ENCODE data around the gene RGPD4. TPM values are rescaled to one million over a fixed set of nuclear protein-coding genes. Genes with fewer than 3 reads are reported as not detected.

Gene RGPD4
- total RNA-seq, 4 donors from 2014 or later, result not detected

DNA sequence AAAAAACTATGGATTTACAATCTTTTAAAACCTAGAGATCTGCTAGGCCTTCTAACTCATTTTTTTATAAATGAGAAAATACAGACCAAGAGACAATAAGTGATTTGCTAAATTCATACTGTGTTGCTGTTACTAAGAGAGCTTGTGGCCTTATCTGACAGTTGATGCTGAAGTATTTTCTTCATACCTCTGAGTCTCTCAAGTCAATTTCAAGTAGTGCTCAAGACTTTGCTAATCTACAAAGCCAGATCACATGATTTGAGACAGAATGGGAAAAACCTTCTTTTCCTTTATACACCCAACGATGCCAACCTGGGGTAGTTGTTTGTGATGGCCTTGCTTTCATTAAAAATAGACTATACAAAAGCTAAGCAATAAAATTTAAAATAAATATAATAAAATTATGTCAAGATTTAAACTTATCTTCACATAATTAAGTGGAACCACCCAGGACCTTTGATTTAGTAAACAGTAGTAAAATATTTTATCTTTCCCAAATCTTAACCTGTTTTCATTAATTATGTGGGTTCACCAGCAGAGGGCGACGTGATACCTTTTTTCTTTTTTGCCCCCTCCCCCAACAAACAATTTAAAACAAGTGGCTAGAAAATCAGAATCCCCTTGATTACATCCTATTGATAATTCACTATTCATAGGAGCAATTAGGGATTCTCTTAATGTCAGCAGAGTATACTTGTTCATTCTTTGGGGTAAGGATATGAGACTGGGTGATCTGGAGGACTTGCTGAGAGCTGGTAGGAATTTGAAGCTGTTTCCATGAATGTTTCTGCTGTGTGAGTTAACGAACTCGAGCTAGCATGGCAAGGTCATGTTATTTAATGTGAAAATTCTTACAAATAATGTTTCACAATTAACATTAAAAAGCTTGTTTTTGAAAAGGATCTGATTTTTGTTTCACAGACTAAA lies 110.0 kb downstream of the RGPD4 start:
- Histone ChIP-seq H3K4me1 (peaks cover 0 to 6% (median 0%) of the 10 kb centered on the region in 3 donors), H3K4me3 (no peak overlapping the region), H3K9me3 (no peaks in the 10 kb centered on the region), H3K27ac (no peak overlapping the region), H3K36me3 (no peaks in the 10 kb centered on the region), H3K27me3 (no peaks in the 10 kb centered on the region)
- intact Hi-C loops (cut with DNase I), result no loop called here
- 33 to 34% methylated on average over 5 of the region's 5 CpGs for WGBS, 2 donors
- DNase-seq, result no peak
- TF ChIP-seq POLR2A (IDR thresholded peaks at IDR 0.05), result no peak
- TF ChIP-seq, protein P1, sequence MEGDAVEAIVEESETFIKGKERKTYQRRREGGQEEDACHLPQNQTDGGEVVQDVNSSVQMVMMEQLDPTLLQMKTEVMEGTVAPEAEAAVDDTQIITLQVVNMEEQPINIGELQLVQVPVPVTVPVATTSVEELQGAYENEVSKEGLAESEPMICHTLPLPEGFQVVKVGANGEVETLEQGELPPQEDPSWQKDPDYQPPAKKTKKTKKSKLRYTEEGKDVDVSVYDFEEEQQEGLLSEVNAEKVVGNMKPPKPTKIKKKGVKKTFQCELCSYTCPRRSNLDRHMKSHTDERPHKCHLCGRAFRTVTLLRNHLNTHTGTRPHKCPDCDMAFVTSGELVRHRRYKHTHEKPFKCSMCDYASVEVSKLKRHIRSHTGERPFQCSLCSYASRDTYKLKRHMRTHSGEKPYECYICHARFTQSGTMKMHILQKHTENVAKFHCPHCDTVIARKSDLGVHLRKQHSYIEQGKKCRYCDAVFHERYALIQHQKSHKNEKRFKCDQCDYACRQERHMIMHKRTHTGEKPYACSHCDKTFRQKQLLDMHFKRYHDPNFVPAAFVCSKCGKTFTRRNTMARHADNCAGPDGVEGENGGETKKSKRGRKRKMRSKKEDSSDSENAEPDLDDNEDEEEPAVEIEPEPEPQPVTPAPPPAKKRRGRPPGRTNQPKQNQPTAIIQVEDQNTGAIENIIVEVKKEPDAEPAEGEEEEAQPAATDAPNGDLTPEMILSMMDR (IDR thresholded peaks at IDR 0.05), result peak in 4 of 6 experiments; percentile 19 to 42 (median 34)

Small RNA genes lying within 50 kb of the gene (small RNA-seq; reads per million reads assigned to genes)
- gene AC009963.1, result 0 reads per million in 4 donors
- gene AC009963.2, result 0 reads per million in 4 donors

Other genes with a start within 250 kb of the RGPD4 start
- under 1 TPM in 1 of 4 donors, not detected in 3; 0.19 TPM for gene SLC5A7, start 159.6 kb downstream of the RGPD4 start, total RNA-seq

All from esophagus squamous epithelium (tissue), 5 donors.